Fibroblast of skin of scalp (primary cell): ENCODE results near the gene PLCB4.
A peak's percentile ranks its signal among the peaks of the same experiment; 100 is the strongest.

Source experiments
- DNase-seq: peaks from one replicate; pipeline ENCODE4 v3.0.0-alpha.2; 2013

PLCB4 gene

DNA sequence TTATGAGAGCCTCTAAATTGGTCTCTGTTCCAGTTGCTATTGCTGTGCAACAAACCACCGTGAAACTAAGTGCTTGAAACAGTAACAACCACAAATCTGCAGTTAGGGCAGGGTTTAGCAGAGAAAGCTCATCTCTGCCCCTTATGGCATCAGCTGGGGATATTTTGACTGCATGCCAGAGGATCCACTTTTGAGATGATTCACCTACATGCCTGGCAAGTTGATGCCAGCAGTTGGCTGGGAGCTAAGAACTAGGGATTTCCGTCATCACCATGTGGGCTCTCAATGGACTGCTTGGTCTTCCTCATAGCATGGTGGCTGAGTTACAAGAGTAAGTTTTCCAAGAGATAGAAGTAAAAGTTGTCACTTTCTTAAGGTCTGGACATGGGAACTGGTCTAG is 35.1 kb downstream of the PLCB4 start:
- peak; percentile 41 for DNase-seq

DNA sequence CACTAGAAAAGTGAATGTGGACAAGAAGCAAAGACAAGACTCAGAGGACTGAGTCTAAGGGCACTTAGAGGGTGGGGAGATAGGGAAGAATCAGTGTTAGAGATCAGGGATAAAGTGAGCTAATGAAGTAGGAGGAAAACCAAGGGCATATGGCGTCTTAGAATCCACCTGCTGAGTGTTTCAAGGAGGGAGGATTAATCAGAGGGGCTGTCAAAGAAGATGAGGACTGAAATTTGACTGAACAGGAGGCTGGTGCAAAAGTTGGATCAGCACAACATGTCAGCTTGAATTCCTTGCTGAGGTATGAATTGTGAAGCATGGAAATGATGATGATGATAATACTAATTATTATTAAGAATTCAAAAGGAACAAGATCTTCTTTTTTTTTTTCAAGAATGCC is 39.4 kb downstream of the PLCB4 start:
- no peak for DNase-seq

DNA sequence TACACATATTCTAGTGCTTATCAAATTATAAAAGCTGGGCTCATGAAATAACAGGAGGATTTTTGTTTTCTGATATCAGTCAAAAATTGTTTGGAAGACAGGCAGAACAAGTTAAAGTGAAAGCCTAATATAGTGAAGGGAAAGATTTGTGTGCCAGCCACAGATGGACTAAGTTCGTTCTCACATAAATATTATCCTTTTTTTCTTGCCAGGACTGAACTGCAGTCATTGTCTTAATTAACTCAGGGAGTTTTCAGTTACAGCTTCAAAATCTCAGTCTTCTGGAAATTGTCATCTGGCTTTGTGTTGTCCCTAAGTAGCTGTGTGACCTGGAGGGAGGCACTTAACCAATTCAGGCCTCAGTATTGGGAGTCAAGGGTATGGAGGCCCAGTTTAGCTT is 40.7 kb downstream of the PLCB4 start:
- no peak for DNase-seq

DNA sequence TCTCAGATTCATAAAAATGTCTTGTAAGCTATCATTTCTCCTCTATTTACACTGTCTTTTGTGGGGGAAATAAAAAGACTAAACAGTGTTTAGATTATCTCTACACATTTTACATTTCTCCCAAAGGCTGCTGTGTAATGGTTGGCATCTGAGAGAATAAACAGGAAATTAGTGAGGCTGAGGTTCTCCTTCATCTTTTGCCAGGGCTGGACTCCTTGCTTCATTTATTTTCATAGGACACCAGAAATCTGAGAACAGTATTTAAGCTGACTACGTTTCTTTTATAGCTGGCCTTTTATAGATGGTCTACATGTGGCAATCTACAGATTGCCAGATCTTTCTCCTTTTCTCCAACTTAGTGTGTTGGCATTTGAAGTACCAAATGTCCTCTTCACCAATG is 41.5 kb downstream of the PLCB4 start:
- DNase-seq = no peak

DNA sequence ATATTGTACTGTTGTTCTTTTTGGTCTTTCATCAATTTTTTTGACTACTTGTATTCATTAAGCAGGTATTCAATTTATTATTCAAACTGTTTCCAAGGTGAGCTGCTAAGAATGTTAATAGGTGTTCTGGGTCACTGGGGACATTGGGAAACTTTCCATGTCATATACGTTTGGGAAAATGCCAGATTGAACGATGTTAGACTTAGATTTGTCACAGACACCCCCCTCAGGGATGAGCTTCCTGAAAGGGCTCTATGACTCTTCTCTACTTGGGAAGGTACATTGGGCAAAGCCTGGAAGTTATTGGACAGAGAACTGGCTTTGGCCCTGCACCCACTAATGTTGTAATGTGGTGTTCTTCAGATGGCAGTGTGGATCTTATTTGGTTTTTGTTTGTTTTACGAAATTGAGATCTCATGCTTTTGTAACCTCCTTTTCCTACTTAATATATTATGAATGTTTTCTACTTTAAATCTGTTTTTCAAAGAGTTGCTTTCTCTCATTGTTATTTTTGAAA is 42.1 kb downstream of the PLCB4 start:
- DNase-seq = no peak

DNA sequence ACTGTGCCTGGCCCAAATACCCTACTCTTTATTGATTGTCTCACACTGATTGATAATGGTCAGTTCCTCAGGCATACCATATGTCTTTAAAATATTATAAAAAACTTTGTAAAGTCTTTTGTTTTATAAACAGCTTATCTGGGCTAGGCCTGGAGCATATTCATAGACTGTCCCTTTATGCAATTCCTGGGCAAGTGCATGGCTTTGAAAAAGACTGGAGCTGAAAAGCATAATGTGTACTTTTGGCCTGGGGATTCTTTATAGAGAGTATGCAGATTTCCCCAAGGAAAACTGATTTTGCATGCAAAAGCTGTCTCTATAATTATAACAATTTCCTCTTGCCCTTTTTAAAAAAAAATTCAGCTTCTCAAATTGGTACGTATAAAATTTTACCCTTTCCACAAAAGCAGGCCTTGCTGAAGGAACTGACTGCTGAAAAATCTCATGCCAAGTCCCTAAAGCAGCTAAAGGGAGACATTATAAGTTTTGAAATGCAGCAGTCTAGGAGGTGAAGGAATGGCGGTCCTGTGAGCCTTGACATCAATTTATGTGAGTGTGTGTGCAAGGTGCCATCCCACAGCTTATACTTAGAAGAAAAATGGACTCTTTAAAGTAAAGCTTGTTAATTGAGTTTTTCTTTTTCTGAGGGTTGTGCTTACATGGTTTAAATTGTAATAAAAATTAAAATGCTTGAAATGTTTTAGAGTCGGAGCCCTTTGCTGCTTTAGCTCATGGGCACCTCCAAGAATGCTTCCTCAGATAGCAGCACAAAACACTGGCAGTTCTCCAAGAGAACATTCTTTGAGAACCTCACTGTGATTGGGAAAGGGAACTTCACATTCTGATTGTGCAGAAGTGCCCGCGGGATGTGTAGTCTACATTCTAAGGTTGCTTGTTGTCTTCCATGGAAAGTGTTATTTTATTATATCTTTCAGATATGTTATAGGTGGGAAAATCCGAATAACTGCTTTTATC is 43.9 kb downstream of the PLCB4 start:
- DNase-seq = peak; percentile 86

DNA sequence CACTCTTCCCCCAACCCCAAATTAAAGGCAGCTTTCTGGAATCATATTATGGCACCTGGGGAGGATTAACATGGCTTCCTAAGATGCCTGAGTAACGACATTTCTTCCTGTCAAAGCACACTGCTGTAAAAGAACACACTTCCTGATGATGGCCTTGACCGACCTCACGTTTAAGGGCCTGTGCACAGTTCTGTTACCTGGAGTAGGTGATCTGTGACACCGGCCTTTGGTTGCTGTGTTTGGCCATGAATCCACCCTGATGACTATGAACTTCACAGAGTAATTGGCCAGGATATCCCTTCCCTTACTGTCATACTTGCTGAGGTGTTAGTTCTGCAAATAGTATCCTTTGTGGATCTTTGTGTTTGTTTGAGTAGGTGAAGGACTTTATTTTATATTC is 45.8 kb downstream of the PLCB4 start:
- no peak for DNase-seq

DNA sequence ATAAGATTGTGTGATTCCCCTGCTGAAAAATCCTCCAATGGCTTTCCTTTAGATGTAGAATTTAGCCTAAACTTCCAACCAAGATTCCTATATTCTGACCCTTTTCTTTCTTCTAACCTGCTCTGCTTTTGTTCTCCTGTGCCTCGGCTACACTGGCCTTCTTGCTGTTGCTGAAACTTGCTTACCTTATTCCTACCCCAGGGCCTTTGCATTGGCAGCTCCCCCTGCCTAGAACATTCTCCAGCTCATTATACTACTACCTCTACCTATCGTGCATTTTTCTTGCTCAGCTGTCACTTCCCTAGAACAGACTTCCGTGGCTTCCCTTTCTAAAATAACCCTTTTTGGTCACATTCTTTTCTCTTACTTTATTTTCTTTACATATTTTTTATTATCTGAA is 48.7 kb downstream of the PLCB4 start:
- DNase-seq = no peak

DNA sequence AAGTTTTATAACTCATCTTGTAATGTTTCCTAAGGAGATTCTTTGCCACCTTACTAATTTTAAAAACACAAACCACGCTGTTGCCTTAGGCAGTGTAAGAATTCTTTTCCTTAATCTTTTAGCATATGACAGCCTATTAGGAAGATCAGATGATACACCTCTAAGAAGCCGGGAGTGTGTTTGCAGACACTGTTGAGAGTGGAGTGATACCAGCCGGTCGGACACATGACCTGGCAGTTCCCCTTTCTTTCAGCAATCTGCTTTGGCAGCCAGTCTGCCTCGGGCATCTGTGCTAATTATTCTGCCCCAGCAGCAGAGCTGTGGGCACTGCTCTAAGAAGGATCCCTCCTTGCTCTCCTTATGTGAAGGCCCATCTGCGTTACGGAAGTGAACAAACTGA is 50.9 kb downstream of the PLCB4 start:
- no peak for DNase-seq

DNA sequence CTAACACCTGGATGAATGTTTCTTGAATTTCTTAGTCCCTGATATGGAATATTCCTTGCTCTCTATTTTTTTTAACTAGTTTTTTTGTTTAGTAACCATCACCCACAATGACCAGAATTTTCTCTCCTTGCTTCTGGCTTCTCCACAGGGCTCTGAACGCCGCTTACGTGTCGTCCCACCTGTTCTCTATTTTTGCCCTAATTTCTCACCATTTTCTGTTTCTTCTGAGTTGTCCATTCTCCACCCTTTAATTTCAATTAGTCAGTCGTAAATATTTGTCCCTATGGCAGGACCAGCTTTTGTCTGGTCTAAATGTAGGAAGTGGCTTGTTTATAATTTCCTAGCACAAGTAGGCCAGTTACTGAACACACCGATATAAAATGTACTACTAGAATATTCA is 52.3 kb downstream of the PLCB4 start:
- DNase-seq = no peak

DNA sequence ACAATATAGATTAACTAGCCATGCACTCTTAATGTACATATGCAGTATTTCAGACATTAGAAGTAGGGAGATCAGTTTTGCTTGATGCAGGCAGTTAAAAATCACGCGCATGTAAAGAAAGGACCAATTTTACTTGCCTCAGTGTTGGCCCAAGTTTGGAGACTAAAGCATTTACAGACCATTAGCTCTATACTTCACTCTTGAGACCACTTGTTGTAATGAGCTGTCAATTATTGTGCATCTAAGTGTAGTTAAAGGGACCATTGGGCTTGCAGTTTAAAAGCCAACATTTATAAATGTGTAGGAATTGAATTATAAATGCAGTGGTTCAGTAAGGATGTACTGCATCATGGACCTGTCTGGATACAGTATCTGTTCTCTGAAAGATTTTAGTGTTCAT is 53.7 kb downstream of the PLCB4 start:
- no peak for DNase-seq

DNA sequence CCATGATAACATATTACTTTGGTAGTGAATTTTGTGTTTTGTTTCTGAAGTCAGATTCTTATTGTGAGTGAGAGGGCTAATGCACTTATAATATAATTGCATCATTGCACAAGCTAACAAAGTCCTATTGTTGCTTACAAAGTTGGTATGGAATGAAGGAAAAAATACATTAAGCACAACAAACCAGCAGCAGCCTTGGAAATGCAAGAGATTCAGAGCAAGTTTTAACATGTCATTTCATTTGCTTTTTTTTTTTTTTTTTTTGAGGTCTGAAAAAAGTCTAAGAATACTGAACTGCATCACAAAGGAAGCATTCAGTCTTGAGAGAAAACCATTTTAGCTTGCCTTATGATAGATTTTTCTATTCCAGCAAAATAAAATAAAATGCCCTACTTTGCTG is 57.6 kb downstream of the PLCB4 start:
- DNase-seq = no peak

DNA sequence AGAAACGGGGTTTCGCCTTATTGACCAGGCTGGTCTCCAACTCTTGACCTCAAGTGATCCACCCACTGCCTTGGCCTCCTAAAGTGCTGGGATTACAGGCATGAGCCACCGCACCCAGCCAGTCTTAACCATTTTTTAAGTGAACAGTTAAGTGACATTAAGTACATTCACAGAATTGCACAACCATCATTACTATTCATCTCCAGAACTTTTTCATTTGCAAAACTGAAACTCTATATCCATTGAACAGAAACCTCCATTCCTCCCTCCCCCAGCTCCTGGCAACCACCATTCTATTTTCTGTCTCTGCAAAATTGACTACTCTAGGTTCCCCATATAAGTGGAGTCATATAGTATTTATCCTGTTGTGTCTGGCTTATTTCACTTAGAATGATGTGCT is 59.7 kb downstream of the PLCB4 start:
- no peak for DNase-seq

DNA sequence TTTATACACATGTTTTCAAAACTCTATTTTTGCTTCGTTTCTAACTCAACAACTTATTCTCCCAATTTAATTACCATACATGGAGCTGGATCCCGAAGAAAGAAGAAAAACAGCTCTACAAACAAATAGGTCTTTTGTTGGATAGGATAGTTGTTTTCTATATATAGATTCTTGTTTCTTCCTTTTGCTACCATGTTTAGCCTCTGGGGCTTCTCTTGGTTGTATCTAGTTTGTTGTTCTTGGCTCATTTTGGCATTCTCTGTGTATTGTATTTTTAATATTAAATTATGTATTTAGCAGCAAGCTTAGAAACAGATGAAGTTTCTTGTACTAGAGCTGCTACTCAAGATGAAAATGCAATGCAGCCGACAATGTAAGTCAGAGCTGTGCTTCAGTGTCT is 60.9 kb downstream of the PLCB4 start:
- peak; percentile 29 for DNase-seq

DNA sequence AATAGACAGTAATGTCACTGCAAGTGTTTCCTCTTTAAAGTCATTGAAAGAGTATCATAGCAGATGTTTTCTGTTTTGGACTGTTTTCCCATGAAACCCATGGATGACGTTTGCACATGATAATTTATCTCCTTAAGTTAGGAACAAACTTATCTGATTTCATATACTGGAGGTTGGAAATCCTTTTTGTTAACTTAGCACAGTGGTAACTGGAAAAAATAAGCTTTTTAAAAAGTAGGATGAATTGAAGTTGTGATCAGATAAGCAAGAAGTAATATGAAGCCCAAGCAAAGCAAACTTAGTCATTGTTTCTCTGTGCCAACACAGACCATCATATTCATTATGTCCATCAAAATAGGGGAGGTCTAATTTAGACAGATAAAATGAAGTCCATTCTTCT is 61.6 kb downstream of the PLCB4 start:
- DNase-seq = no peak

DNA sequence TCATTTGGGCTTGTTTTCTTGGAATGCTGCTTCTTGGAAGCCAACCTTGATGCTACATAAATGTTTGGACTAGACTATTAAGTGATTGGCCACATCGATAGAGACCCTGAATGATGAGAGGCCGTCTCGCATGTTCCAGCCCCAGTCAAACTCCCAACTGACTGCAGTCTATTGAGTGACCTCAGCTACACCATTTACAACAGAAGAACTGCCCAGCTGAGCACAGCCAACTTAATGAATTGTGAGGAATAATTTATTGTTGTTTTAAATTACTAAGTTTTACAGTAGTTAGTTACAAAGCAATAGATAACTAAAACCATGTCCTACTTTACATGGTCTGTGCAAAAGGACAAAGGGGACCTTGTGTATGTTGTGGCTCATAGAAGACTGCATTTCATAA is 63.0 kb downstream of the PLCB4 start:
- no peak for DNase-seq

DNA sequence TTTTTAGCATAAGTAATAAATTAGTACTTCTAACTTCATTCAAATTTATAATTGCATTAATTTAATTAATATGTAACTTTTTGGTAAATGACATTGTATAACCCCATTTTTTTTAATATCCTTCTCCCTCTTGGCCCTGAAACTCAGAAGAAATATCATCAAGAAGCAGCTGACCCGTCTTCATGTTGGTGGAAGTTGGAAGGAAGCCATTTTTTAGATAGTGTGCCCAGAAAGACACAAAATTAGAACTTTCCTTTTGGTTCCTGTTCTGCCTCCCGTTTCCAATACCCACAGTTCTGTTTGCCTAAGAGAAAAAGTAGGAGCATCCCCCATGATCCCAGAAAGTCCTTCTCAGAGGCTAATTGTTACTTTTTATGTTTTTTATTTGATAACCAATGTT is 65.5 kb downstream of the PLCB4 start:
- DNase-seq = no peak

DNA sequence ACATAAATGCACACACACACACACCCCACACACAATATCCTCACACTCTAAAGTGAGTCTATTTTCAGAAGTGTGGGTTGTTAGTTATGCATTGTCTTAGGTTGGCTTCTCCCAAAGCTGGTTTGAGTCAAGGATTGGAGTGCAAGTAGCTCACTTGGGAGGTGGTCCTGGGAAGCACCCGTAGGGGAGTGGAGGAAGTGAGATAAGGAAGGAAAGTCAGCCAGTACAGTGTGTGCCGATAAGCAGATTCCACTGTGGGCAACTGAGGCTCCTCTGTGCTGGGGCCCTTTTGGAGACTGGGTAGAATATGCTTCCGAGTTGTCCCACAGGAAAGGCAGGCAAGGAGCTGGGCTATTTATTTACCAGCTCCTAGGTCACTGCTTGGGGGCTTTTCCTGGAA is 67.2 kb downstream of the PLCB4 start:
- DNase-seq = no peak

DNA sequence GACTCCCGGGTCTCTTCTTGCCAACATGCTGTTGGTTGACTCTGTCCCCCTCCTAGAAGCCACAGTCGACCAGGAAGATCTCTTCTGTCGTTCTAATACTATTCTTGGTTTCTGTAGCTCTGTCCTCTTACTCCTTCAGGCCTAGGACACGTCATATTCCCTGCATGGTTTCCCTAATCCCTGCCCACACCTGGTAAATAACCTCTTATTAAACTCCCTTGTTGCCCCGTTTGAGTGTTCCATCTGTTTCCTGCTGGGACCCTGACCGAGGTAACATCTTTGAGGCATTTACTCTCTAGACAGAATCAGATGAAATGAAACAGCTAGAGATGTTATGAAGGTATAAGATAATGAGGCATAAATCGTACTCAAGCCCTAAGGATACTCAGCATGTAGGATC is 68.1 kb downstream of the PLCB4 start:
- no peak for DNase-seq

DNA sequence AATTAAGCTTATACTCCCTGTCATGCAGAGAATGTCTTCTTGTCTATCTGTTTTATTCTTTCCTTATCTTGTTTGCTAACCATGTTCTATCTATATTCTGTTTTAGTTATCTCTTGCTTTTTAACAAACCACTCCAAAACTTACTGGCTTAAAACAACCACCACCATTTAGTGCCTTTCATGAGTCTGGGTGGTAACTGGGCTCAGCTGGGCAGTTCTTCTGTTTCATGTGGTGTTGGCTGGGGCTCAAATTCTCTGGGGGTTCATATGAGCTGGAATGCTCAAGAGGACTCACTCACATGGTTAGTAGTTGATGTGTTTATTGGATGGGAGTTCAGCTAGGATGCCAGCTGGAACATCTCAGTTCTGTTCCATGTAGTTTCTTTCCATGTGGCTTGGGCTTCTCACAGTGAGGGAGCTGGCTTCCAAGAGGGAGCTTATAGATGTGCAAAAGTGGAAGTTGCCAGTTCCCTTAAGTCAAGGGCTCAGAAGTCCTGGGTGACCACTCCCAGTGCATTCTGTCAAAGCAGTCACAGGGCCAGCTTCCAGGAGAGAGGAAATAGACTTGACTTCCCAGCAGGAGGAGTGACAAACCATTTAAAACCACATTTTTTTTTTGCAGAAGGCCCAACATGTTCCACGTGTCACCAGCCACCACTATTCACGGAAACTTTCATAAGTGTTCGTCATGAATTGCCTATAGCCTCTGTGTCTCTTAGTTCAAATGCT is 70.4 kb downstream of the PLCB4 start:
- DNase-seq = no peak

DNA sequence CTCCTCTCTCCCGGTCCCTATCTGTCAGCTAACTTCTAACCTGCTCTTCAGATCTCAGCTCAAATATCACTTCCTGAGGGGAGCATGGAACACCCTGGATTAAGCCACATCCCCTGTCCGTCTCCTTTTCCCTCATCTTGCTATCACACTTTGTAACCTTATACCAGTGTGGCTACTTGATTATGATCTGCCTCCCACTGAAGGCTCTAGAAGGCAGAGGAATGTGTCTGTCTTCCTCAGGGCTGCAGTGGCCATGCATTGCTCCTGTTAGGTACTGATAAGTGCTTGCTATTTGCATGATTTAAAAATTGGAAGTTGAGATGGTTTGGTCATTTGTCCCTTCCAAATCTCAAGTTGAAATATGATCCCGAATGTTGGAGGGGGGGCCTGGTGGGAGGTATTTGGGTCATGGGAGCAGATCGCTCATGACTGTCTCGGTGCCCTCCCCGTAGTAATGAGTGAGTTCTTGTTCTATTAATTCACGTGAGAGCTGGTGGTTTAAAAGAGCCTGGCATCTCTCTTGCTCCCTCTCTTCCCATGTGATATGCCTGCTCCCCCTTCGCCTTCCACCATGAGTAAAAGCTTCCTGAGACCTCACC is 71.4 kb downstream of the PLCB4 start:
- DNase-seq = no peak

DNA sequence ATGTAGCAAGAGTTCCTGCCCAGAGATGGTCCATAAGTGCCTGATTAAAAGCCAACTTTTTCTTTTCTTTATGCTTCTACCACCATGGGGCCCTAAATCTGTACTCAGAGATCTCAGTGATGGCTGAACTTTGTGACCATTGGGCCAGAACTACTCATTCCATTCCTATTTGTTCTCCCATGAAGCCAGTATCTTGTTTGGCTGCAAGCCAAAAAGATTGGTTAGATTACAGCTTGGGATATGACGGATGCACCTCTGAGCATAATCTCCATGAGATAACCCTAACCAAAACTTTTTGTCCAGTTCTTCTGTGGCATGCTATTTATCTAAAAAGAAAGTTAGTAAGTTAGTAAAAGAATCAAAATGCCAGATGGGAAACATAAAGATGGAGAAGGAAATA is 72.2 kb downstream of the PLCB4 start:
- DNase-seq = no peak

DNA sequence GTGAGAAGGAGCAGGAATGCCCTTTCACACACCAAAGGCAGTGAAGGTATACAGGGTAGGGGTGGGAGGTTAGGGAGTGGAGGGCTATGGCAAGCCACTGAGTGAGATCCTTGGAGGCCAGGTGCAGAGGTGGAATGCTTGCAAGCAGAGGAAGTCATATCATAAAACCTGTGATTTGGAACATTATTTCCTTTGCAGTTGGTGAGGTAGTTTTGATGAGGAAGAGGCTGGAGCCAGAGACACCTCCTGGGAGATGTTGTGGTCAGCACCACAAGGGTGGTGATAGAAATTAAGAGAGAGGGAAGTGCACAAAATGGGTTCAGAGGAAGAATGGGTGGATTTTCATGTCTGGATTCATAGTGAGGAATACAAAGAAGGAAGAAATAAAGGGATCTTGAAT is 73.0 kb downstream of the PLCB4 start:
- no peak for DNase-seq
